ENCODE results near the gene PIRT.
A peak's percentile ranks its signal among the peaks of the same experiment; 100 is the strongest.
"Not testable (repeated sequence)": the region's sequence is repeated elsewhere in the genome, so short reads cannot be mapped to it uniquely, and the experiment has no call there.

The PIRT gene

GRCh38 chr17:10871914-10872313, 34.0 kb upstream of the PIRT start:
- intact Hi-C loops (cut with DNase I; ENCODE audit: low total_unique reads), result no loop called here

GRCh38 chr17:10870336-10871050, 32.6 kb upstream of the PIRT start:
- Histone ChIP-seq H3K4me3 (no peak overlapping the region), H3K9me3 (no peaks in the 10 kb centered on the region), H3K4me1 (no peaks in the 10 kb centered on the region), H3K27ac (no peak overlapping the region), H3K27me3 (no peaks in the 10 kb centered on the region), H3K36me3 (no peaks in the 10 kb centered on the region)
- no peak for TF ChIP-seq CTCF (IDR thresholded peaks at IDR 0.05)
- intact Hi-C loops (cut with DNase I; ENCODE audit: low total_unique reads), result no loop called here
- no peak for DNase-seq

More at GRCh38 chr17:10871914-10872313, 34.0 kb upstream of the PIRT start:
- Histone ChIP-seq H3K36me3 (no peaks in the 10 kb centered on the region), H3K4me1 (no peaks in the 10 kb centered on the region), H3K4me3 (no peak overlapping the region), H3K9me3 (no peaks in the 10 kb centered on the region), H3K27ac (no peak overlapping the region), H3K27me3 (no peaks in the 10 kb centered on the region)
- TF ChIP-seq CTCF (IDR thresholded peaks at IDR 0.05), result no peak
- DNase-seq, result no peak

GRCh38 chr17:10868744-10869143, 30.9 kb upstream of the PIRT start:
- H3K9me3 ChIP-seq; intact Hi-C loops (cut with DNase I; ENCODE audit: low total_unique reads); H3K27ac ChIP-seq; H3K4me1 ChIP-seq; H3K27me3 ChIP-seq; H3K36me3 ChIP-seq; H3K4me3 ChIP-seq; DNase-seq: not testable (repeated sequence)

GRCh38 chr17:10859051-10859450, 21.2 kb upstream of the PIRT start:
- Histone ChIP-seq H3K9me3 (no peaks in the 10 kb centered on the region), H3K27ac (no peak overlapping the region), H3K27me3 (no peaks in the 10 kb centered on the region), H3K4me3 (no peak overlapping the region), H3K36me3 (no peaks in the 10 kb centered on the region), H3K4me1 (no peaks in the 10 kb centered on the region)
- no peak for TF ChIP-seq CTCF (IDR thresholded peaks at IDR 0.05)
- DNase-seq, result no peak
- intact Hi-C loops (cut with DNase I; ENCODE audit: low total_unique reads), result no loop called here

- H3K9me3 ChIP-seq, result no peaks in the 10 kb centered on the region
- TF ChIP-seq CTCF (IDR thresholded peaks at IDR 0.05), result no peak
- intact Hi-C loops (cut with DNase I; ENCODE audit: low total_unique reads), result no loop called here
Observed at GRCh38 chr17:10857976-10858375, 20.1 kb upstream of the PIRT start.

GRCh38 chr17:10846636-10847035, 8.7 kb upstream of the PIRT start:
- H3K27me3 ChIP-seq; H3K9me3 ChIP-seq; DNase-seq; H3K4me3 ChIP-seq; H3K4me1 ChIP-seq; intact Hi-C loops (cut with DNase I; ENCODE audit: low total_unique reads); H3K36me3 ChIP-seq; H3K27ac ChIP-seq: not testable (repeated sequence)

More at GRCh38 chr17:10857976-10858375, 20.1 kb upstream of the PIRT start:
- no peaks in the 10 kb centered on the region for H3K36me3 ChIP-seq
- H3K27me3 ChIP-seq, result no peaks in the 10 kb centered on the region
- no peaks in the 10 kb centered on the region for H3K4me1 ChIP-seq
- DNase-seq, result no peak
- no peak overlapping the region for H3K27ac ChIP-seq
- H3K4me3 ChIP-seq, result no peak overlapping the region

- intact Hi-C loops (cut with DNase I; ENCODE audit: low total_unique reads), result loop anchor here (2.0 kb wide), 2 partner anchors 109 to 201 kb away; no protein-coding TSS in a partner anchor
- Histone ChIP-seq H3K27ac (no peak overlapping the region), H3K4me3 (peak overlapping the region; percentile 39 to 55), H3K36me3 (no peaks in the 10 kb centered on the region), H3K27me3 (no peaks in the 10 kb centered on the region), H3K9me3 (no peaks in the 10 kb centered on the region), H3K4me1 (peaks cover 0 to 9% (median 3%) of the 10 kb centered on the region in 4 donors)
- no peak for DNase-seq
- no peak for TF ChIP-seq CTCF (IDR thresholded peaks at IDR 0.05)
Observed at GRCh38 chr17:10845388-10845751, 7.5 kb upstream of the PIRT start.

Data from tibial artery (tissue), 4 donors.